HK-2 (cell line): ENCODE measurements around the gene MSI2.

Source experiments
- DNase-seq: peaks from one replicate; pipeline ENCODE4 v3.0.0-alpha.2; 2018; ENCODE audit not compliant: unreplicated experiment

The MSI2 gene

GRCh38 chr17:57369509-57369945 lies 113.2 kb downstream of the MSI2 start:
- DNase-seq = no peak

GRCh38 chr17:57370037-57370581 lies 113.8 kb downstream of the MSI2 start:
- no peak for DNase-seq

- DNase-seq = no peak
Observed at GRCh38 chr17:57370619-57371018, 114.3 kb downstream of the MSI2 start.

GRCh38 chr17:57372156-57372555 lies 115.8 kb downstream of the MSI2 start:
- DNase-seq = no peak

GRCh38 chr17:57373048-57373447 lies 116.7 kb downstream of the MSI2 start:
- no peak for DNase-seq

GRCh38 chr17:57373756-57374155 lies 117.4 kb downstream of the MSI2 start:
- DNase-seq = no peak

- DNase-seq = no peak
Observed at GRCh38 chr17:57375040-57375769, 118.9 kb downstream of the MSI2 start.

- DNase-seq = no peak
Observed at GRCh38 chr17:57375770-57376225, 119.5 kb downstream of the MSI2 start.

- DNase-seq = no peak
Observed at GRCh38 chr17:57377094-57377493, 120.8 kb downstream of the MSI2 start.

- DNase-seq = no peak
Observed at GRCh38 chr17:57379237-57379894, 123.0 kb downstream of the MSI2 start.

GRCh38 chr17:57379895-57380434 lies 123.6 kb downstream of the MSI2 start:
- DNase-seq = no peak

GRCh38 chr17:57381498-57381897 lies 125.2 kb downstream of the MSI2 start:
- no peak for DNase-seq

GRCh38 chr17:57384219-57384618 lies 127.9 kb downstream of the MSI2 start:
- no peak for DNase-seq

- DNase-seq = no peak
Observed at GRCh38 chr17:57385975-57386374, 129.7 kb downstream of the MSI2 start.

GRCh38 chr17:57387575-57387974 lies 131.3 kb downstream of the MSI2 start:
- DNase-seq = no peak

- DNase-seq = no peak
Observed at GRCh38 chr17:57388131-57388725, 131.9 kb downstream of the MSI2 start.

- no peak for DNase-seq
Observed at GRCh38 chr17:57389473-57389872, 133.2 kb downstream of the MSI2 start.

GRCh38 chr17:57391076-57391825 lies 134.9 kb downstream of the MSI2 start:
- DNase-seq = no peak

GRCh38 chr17:57391857-57392471 lies 135.6 kb downstream of the MSI2 start:
- DNase-seq = no peak

GRCh38 chr17:57393368-57393767 lies 137.0 kb downstream of the MSI2 start:
- DNase-seq = no peak

GRCh38 chr17:57394375-57394774 lies 138.1 kb downstream of the MSI2 start:
- DNase-seq = no peak
